ENCODE measurements around the gene CORO2A. TPM values are rescaled to one million over a fixed set of nuclear protein-coding genes. Genes with fewer than 3 reads are reported as not detected.

The CORO2A gene, protein sequence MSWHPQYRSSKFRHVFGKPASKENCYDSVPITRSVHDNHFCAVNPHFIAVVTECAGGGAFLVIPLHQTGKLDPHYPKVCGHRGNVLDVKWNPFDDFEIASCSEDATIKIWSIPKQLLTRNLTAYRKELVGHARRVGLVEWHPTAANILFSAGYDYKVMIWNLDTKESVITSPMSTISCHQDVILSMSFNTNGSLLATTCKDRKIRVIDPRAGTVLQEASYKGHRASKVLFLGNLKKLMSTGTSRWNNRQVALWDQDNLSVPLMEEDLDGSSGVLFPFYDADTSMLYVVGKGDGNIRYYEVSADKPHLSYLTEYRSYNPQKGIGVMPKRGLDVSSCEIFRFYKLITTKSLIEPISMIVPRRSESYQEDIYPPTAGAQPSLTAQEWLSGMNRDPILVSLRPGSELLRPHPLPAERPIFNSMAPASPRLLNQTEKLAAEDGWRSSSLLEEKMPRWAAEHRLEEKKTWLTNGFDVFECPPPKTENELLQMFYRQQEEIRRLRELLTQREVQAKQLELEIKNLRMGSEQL
- total RNA-seq (1 to 10 TPM in 1 of 6 donors, under 1 TPM in 5; 0.20 to 1.3 (median 0.67) TPM), polyA plus RNA-seq (under 1 TPM; 0.23 to 0.56 TPM)

GRCh38 chr9:98192503-98193335 is at the start of gene CORO2A:
Gene CORO2A (minus strand): TSS chr9:98192637. CDS start chr9:98157660, 34,977 bp downstream.
- peak; percentile 90 to 94 (median 91) for ATAC-seq

DNA sequence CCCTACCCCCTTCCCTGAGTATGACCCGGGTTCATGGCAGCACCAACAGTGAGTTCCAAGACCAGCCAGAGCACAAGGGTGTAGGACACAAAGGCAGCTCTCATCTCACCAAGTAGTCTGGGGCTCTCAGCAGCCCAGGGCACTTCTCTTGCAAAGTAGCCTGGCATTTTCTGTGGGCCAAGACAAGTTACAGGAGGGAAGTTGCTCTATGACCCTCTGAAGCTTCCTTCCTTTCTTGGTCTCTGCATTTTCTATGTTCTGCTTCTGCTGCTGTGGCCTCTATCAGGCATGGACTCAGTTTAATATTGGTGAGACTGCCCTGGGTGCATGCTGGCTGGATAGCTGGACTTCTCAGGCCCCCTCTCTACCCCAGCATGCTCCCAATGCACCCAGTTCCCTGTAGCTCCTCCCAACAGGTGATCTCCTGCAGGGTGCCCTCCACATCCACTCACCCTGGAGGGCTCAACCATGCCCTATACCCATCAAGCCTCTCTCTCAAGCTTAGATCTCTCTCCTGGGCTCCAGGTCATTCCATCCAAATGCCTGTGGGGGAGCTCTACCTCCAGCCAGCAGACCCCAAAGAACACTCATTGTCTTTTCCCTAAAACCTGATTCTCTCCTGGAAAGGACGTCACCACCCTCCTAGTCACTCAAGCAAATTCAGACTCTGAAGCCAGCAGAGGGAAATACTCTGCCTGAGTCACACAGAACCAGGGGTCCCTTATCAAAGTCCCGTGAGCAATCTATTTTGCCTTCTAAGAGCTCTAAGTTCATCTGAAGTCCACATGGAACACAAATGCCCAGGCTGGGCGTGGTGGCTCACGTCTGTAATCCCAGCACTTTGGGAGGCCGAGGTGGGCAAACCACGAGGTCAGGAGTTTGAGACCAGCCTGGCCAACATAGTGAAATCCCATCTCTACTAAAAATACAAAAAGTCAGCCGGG is 49.2 kb upstream of the CORO2A start:
- FAIRE-seq = no peak

More at GRCh38 chr9:98192503-98193335, at the start of gene CORO2A:
- 1% methylated on average over 58 to 95 of the region's 95 CpGs for WGBS, 2 donors
- Histone ChIP-seq H3K27ac (peak within 1 kb of the TSS in 3 of 4 donors; percentile 33 to 69 (median 50)), H3K36me3 (no peaks in the 10 kb centered on the region), H3K4me1 (peaks cover 0 to 3% (median 0%) of the 10 kb centered on the region in 3 donors), H3K4me3 (peak within 1 kb of the TSS; percentile 61 to 89 (median 66)), H3K9me3 (no peaks in the 10 kb centered on the region), H3K27me3 (no peaks in the 10 kb centered on the region)
- DNase-seq = peak in 5 of 6 donors; percentile 58 to 89 (median 74)
- TF ChIP-seq CTCF (IDR thresholded peaks at IDR 0.05) = no peak
- intact Hi-C loops (cut with DNase I) = no loop called here
- no peak for FAIRE-seq

GRCh38 chr9:98240475-98240874 is 48.0 kb upstream of the CORO2A start:
- intact Hi-C loops (cut with DNase I) = no loop called here
- Histone ChIP-seq H3K9me3 (no peaks in the 10 kb centered on the region), H3K27ac (no peak overlapping the region), H3K4me1 (no peaks in the 10 kb centered on the region), H3K4me3 (no peak overlapping the region), H3K27me3 (no peaks in the 10 kb centered on the region), H3K36me3 (no peaks in the 10 kb centered on the region)
- DNase-seq = no peak
- TF ChIP-seq CTCF (IDR thresholded peaks at IDR 0.05) = no peak
- ATAC-seq = no peak
- no peak for FAIRE-seq
- WGBS, 2 donors = 88 to 97% methylated on average over 3 of the region's 3 CpGs

More for the DNA sequence above, 49.2 kb upstream of the CORO2A start:
- Histone ChIP-seq H3K27ac (no peak overlapping the region), H3K9me3 (no peaks in the 10 kb centered on the region), H3K27me3 (no peaks in the 10 kb centered on the region), H3K36me3 (no peaks in the 10 kb centered on the region), H3K4me3 (no peak overlapping the region), H3K4me1 (no peaks in the 10 kb centered on the region)
- 80 to 85% methylated on average over 8 of the region's 8 CpGs for WGBS, 2 donors
- intact Hi-C loops (cut with DNase I) = no loop called here
- ATAC-seq (peak in 2 of 4 donors; percentile 12 to 26), DNase-seq (no peak)
- no peak for TF ChIP-seq CTCF (IDR thresholded peaks at IDR 0.05)

GRCh38 chr9:98236901-98237487 is 44.6 kb upstream of the CORO2A start:
- no peak for ATAC-seq
- intact Hi-C loops (cut with DNase I) = no loop called here
- Histone ChIP-seq H3K9me3 (no peaks in the 10 kb centered on the region), H3K27me3 (no peaks in the 10 kb centered on the region), H3K27ac (no peak overlapping the region), H3K4me3 (no peak overlapping the region), H3K36me3 (no peaks in the 10 kb centered on the region), H3K4me1 (no peaks in the 10 kb centered on the region)
- no peak for TF ChIP-seq CTCF (IDR thresholded peaks at IDR 0.05)
- no peak for DNase-seq
- 50 to 58% methylated on average over 8 of the region's 8 CpGs for WGBS, 2 donors
- no peak for FAIRE-seq
